ENCODE results near the gene PPAN.
A peak's percentile ranks its signal among the peaks of the same experiment; 100 is the strongest.

The PPAN gene

GRCh38 chr19:10106100-10106936 lies at the start of gene PPAN (continued):
- TF ChIP-seq, protein P1, sequence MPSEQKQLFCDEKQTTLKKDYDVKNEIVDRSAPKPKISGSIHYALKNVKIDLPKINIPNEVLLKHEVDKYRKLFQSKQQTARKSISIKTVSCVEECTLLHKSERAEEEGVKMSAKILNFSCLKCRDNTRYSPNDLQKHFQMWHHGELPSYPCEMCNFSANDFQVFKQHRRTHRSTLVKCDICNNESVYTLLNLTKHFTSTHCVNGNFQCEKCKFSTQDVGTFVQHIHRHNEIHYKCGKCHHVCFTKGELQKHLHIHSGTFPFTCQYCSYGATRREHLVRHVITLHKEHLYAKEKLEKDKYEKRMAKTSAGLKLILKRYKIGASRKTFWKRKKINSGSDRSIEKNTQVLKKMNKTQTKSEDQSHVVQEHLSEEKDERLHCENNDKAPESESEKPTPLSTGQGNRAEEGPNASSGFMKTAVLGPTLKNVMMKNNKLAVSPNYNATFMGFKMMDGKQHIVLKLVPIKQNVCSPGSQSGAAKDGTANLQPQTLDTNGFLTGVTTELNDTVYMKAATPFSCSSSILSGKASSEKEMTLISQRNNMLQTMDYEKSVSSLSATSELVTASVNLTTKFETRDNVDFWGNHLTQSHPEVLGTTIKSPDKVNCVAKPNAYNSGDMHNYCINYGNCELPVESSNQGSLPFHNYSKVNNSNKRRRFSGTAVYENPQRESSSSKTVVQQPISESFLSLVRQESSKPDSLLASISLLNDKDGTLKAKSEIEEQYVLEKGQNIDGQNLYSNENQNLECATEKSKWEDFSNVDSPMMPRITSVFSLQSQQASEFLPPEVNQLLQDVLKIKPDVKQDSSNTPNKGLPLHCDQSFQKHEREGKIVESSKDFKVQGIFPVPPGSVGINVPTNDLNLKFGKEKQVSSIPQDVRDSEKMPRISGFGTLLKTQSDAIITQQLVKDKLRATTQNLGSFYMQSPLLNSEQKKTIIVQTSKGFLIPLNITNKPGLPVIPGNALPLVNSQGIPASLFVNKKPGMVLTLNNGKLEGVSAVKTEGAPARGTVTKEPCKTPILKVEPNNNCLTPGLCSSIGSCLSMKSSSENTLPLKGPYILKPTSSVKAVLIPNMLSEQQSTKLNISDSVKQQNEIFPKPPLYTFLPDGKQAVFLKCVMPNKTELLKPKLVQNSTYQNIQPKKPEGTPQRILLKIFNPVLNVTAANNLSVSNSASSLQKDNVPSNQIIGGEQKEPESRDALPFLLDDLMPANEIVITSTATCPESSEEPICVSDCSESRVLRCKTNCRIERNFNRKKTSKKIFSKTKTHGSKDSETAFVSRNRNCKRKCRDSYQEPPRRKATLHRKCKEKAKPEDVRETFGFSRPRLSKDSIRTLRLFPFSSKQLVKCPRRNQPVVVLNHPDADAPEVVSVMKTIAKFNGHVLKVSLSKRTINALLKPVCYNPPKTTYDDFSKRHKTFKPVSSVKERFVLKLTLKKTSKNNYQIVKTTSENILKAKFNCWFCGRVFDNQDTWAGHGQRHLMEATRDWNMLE (tag by site-specific recombination; conservative IDR thresholded peaks at IDR 0.05; ENCODE audit: low read depth), result peak; percentile 67
- TF ChIP-seq ZNF544 (tag by site-specific recombination; IDR thresholded peaks at IDR 0.05) (no peak), ZBTB21 (tag by site-specific recombination; IDR thresholded peaks at IDR 0.05) (peak; percentile 33; the same call in 1 of the 2 replicates), ZNF707 (tag by site-specific recombination; IDR thresholded peaks at IDR 0.05) (no peak), ZNF302 (tag by site-specific recombination; IDR thresholded peaks at IDR 0.05; ENCODE audit: low read depth) (no peak), ZNF398 (tag by site-specific recombination; IDR thresholded peaks at IDR 0.05) (no peak), ZNF416 (tag by site-specific recombination; IDR thresholded peaks at IDR 0.05) (no peak), ZNF561 (tag by site-specific recombination; IDR thresholded peaks at IDR 0.05; ENCODE audit: borderline replicate concordance) (no peak; the same call in 1 of the 2 replicates), TSHZ1 (tag by site-specific recombination; IDR thresholded peaks at IDR 0.05; ENCODE audit: borderline replicate concordance) (no peak), ZNF571 (tag by site-specific recombination; IDR thresholded peaks at IDR 0.05) (no peak), SCRT2 (tag by site-specific recombination; IDR thresholded peaks at IDR 0.05) (no peak), ZNF16 (tag by site-specific recombination; IDR thresholded peaks at IDR 0.05; ENCODE audit: low read depth) (no peak), MYNN (tag by site-specific recombination; IDR thresholded peaks at IDR 0.05; ENCODE audit: borderline replicate concordance) (peak; percentile 95; the same call in 1 of the 2 replicates), ZNF585B (tag by site-specific recombination; IDR thresholded peaks at IDR 0.05) (no peak), ZBTB10 (tag by site-specific recombination; IDR thresholded peaks at IDR 0.05) (no peak), ZNF10 (tag by site-specific recombination; IDR thresholded peaks at IDR 0.05) (no peak; the same call in 1 of the 2 replicates), ZFP3 (tag by site-specific recombination; IDR thresholded peaks at IDR 0.05; ENCODE audit: low read depth) (no peak), ZNF473 (tag by site-specific recombination; IDR thresholded peaks at IDR 0.05) (no peak), FEZF1 (tag by site-specific recombination; IDR thresholded peaks at IDR 0.05) (no peak), ZNF202 (tag by site-specific recombination; IDR thresholded peaks at IDR 0.05; ENCODE audit: borderline replicate concordance) (no peak), KLF8 (tag by site-specific recombination; IDR thresholded peaks at IDR 0.05) (no peak; the same call in 1 of the 2 replicates)
- TF ChIP-seq, protein P2, sequence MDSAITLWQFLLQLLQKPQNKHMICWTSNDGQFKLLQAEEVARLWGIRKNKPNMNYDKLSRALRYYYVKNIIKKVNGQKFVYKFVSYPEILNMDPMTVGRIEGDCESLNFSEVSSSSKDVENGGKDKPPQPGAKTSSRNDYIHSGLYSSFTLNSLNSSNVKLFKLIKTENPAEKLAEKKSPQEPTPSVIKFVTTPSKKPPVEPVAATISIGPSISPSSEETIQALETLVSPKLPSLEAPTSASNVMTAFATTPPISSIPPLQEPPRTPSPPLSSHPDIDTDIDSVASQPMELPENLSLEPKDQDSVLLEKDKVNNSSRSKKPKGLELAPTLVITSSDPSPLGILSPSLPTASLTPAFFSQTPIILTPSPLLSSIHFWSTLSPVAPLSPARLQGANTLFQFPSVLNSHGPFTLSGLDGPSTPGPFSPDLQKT (IDR thresholded peaks at IDR 0.05; ENCODE audit: borderline replicate concordance, low read depth, low read length), result no peak; the same call in 1 of the 2 replicates
- TF ChIP-seq, protein P3, sequence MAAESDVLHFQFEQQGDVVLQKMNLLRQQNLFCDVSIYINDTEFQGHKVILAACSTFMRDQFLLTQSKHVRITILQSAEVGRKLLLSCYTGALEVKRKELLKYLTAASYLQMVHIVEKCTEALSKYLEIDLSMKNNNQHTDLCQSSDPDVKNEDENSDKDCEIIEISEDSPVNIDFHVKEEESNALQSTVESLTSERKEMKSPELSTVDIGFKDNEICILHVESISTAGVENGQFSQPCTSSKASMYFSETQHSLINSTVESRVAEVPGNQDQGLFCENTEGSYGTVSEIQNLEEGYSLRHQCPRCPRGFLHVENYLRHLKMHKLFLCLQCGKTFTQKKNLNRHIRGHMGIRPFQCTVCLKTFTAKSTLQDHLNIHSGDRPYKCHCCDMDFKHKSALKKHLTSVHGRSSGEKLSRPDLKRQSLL (tag by site-specific recombination; IDR thresholded peaks at IDR 0.05), result peak; percentile 14
